BE2C (cell line): ENCODE results near the gene ALLC.
A peak's percentile ranks its signal among the peaks of the same experiment; 100 is the strongest.
"Not testable (repeated sequence)": the region's sequence is repeated elsewhere in the genome, so short reads cannot be mapped to it uniquely, and the experiment has no call there.

Source experiments
- DNase-seq: peaks from one replicate; pipeline ENCODE4 v3.0.0-alpha.2; 2020
- H3K27me3 ChIP-seq: fragments of 250-450 bp; sonication (Bioruptor Pico); 2 replicates; pipeline ENCODE4 v1.5.1; 2020; ENCODE audit warnings: mild to moderate bottlenecking
- H3K36me3 ChIP-seq: fragments of 250-450 bp; sonication (Bioruptor Pico); 2 replicates; pipeline ENCODE4 v1.5.1; 2020; ENCODE audit warnings: mild to moderate bottlenecking
- H3K4me1 ChIP-seq: fragments of 250-450 bp; sonication (Bioruptor Pico); 2 replicates; pipeline ENCODE4 v1.5.1; 2020
- H3K4me3 ChIP-seq: 2 replicates; pipeline ENCODE4 v1.5.1; 2011; ENCODE audit warnings: low read depth, low read length
- H3K9me3 ChIP-seq: fragments of 250-450 bp; sonication (Bioruptor Pico); 2 replicates; pipeline ENCODE4 v1.5.1; 2020
- CTCF ChIP-seq: IDR thresholded peaks from 2 replicates; pipeline ENCODE4 v1.5.1; 2012; ENCODE audit warnings: mild to moderate bottlenecking, low read depth, low read length

Gene ALLC

GRCh38 chr2:3656762-3657721 is 958 bp upstream of the ALLC start:
- H3K9me3 ChIP-seq = no peaks in the 10 kb centered on the region
- no peaks in the 10 kb centered on the region for H3K27me3 ChIP-seq
- H3K36me3 ChIP-seq = no peaks in the 10 kb centered on the region
- TF ChIP-seq CTCF = no peak
- no peak for DNase-seq
- no peak overlapping the region for H3K4me3 ChIP-seq
- H3K4me1 ChIP-seq = peaks cover 3% of the 10 kb centered on the region

GRCh38 chr2:3659447-3660432 is 1.7 kb downstream of the ALLC start:
- Histone ChIP-seq H3K4me3 (no peak overlapping the region), H3K27me3 (no peaks in the 10 kb centered on the region), H3K4me1 (no peaks in the 10 kb centered on the region), H3K9me3 (no peaks in the 10 kb centered on the region), H3K36me3 (no peaks in the 10 kb centered on the region)
- no peak for TF ChIP-seq CTCF
- DNase-seq = no peak

GRCh38 chr2:3660640-3661039 is 2.6 kb downstream of the ALLC start:
- not testable (repeated sequence) for H3K36me3 ChIP-seq, H3K4me3 ChIP-seq, H3K27me3 ChIP-seq, H3K4me1 ChIP-seq, H3K9me3 ChIP-seq, DNase-seq

- TF ChIP-seq CTCF = no peak
- H3K27me3 ChIP-seq = no peaks in the 10 kb centered on the region
- H3K9me3 ChIP-seq = no peaks in the 10 kb centered on the region
- no peaks in the 10 kb centered on the region for H3K36me3 ChIP-seq
- H3K4me1 ChIP-seq = no peaks in the 10 kb centered on the region
- H3K4me3 ChIP-seq = no peak overlapping the region
- DNase-seq = no peak
Measured at GRCh38 chr2:3661149-3661660, 3.2 kb downstream of the ALLC start.

DNA sequence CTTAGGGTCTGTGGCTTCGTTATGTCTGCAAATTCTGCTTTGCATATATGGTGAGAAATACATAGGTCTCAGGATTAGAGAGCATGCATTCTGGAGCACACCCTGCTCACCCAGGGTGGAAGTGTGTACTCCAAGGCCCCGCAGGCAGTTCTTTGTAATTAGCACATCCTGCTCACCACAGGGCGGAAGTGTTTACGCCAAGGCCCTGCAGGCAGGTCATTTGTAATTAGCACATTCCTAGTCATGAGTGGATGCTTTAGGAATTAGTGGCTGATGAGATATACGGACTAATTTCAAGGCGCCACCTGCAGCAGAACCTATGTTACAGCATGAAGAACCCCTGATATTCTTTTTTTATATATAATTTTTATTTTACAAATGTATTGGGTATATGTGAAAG is 4.2 kb downstream of the ALLC start:
- Histone ChIP-seq H3K27me3 (no peaks in the 10 kb centered on the region), H3K4me3 (no peak overlapping the region), H3K9me3 (no peaks in the 10 kb centered on the region), H3K36me3 (no peaks in the 10 kb centered on the region), H3K4me1 (no peaks in the 10 kb centered on the region)
- DNase-seq = no peak
- TF ChIP-seq CTCF = 0 out of 2 replicates have a peak, but pooled peaks have one; percentile 14

DNA sequence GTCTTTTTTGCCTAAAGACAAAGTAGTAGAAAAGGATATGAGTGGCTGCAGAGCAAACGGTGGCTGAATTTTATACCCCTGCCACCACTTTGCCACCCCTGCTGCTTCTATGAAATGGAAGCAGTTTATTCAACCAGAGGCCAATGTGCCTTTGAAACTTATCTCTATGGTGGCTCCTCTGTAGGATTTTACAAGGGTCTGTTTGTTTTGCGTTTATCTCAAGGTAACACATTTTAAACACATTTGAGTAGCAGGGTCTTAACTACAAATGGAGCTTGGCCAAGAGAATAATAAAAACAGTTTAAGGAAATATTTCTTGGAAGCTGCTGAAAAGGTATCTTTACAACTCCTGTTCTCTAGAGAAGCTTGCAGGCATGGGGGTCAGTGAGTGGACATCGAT is 6.1 kb downstream of the ALLC start:
- no peaks in the 10 kb centered on the region; the same call in 1 of the 2 replicates for H3K9me3 ChIP-seq
- no peaks in the 10 kb centered on the region for H3K36me3 ChIP-seq
- no peak for DNase-seq
- no peak for TF ChIP-seq CTCF
- H3K4me3 ChIP-seq = no peak overlapping the region
- no peaks in the 10 kb centered on the region for H3K27me3 ChIP-seq
- no peaks in the 10 kb centered on the region for H3K4me1 ChIP-seq
